ENCODE results near the gene POLR2E. TPM values are rescaled to one million over a fixed set of nuclear protein-coding genes. Genes with fewer than 3 reads are reported as not detected.
"Not testable (repeated sequence)": the region's sequence is repeated elsewhere in the genome, so short reads cannot be mapped to it uniquely, and the experiment has no call there.

Gene POLR2E
- polyA plus RNA-seq, 1 donor, result 130 TPM

GRCh38 chr19:1136201-1136600 is 41.0 kb upstream of the POLR2E start:
- H3K4me3 ChIP-seq (ENCODE audit: low read length), result peak overlapping the region; percentile 30
- H3K27ac ChIP-seq (ENCODE audit: low read length), result peak overlapping the region; percentile 84
- peaks cover 18% of the 10 kb centered on the region for H3K9me3 ChIP-seq (ENCODE audit: control insufficient read depth, low read depth, low read length)
- peaks cover 38% of the 10 kb centered on the region for H3K4me1 ChIP-seq (ENCODE audit: control insufficient read depth, insufficient read depth, low read length)
- no CpG with 5 or more reads among the region's 12 CpGs for WGBS (ENCODE audit: insufficient coverage, low lambda C conversion rate)
- no peaks in the 10 kb centered on the region for H3K27me3 ChIP-seq (ENCODE audit: control insufficient read depth, insufficient read depth, low read length)
- H3K36me3 ChIP-seq (ENCODE audit: control insufficient read depth, insufficient read depth, low read length), result peaks cover 17% of the 10 kb centered on the region
- DNase-seq, result peak; percentile 65 to 85

- WGBS (ENCODE audit: insufficient coverage, low lambda C conversion rate), result no CpG with 5 or more reads among the region's 17 CpGs
- H3K4me1 ChIP-seq (ENCODE audit: control insufficient read depth, insufficient read depth, low read length), result peaks cover 41% of the 10 kb centered on the region
- peaks cover 17% of the 10 kb centered on the region for H3K36me3 ChIP-seq (ENCODE audit: control insufficient read depth, insufficient read depth, low read length)
- no peak overlapping the region for H3K4me3 ChIP-seq (ENCODE audit: low read length)
- H3K27ac ChIP-seq (ENCODE audit: low read length), result peak overlapping the region; percentile 84
- H3K9me3 ChIP-seq (ENCODE audit: control insufficient read depth, low read depth, low read length), result peaks cover 12% of the 10 kb centered on the region
- H3K27me3 ChIP-seq (ENCODE audit: control insufficient read depth, insufficient read depth, low read length), result no peaks in the 10 kb centered on the region
- no peak for DNase-seq
Measured at GRCh38 chr19:1135454-1135853, 40.3 kb upstream of the POLR2E start.

GRCh38 chr19:1134431-1134830 is 39.3 kb upstream of the POLR2E start:
- Histone ChIP-seq H3K36me3 (ENCODE audit: control insufficient read depth, insufficient read depth, low read length) (peaks cover 18% of the 10 kb centered on the region), H3K4me3 (ENCODE audit: low read length) (no peak overlapping the region), H3K27me3 (ENCODE audit: control insufficient read depth, insufficient read depth, low read length) (no peaks in the 10 kb centered on the region), H3K27ac (ENCODE audit: low read length) (no peak overlapping the region), H3K4me1 (ENCODE audit: control insufficient read depth, insufficient read depth, low read length) (peaks cover 41% of the 10 kb centered on the region), H3K9me3 (ENCODE audit: control insufficient read depth, low read depth, low read length) (peaks cover 10% of the 10 kb centered on the region)
- WGBS (ENCODE audit: insufficient coverage, low lambda C conversion rate), result no CpG with 5 or more reads among the region's 11 CpGs
- no peak for DNase-seq

GRCh38 chr19:1133471-1133929 is 38.3 kb upstream of the POLR2E start:
- DNase-seq, result no peak
- WGBS (ENCODE audit: insufficient coverage, low lambda C conversion rate), result no CpG with 5 or more reads among the region's 25 CpGs
- H3K27me3 ChIP-seq (ENCODE audit: control insufficient read depth, insufficient read depth, low read length), result no peaks in the 10 kb centered on the region
- H3K36me3 ChIP-seq (ENCODE audit: control insufficient read depth, insufficient read depth, low read length), result peaks cover 11% of the 10 kb centered on the region
- peaks cover 10% of the 10 kb centered on the region for H3K9me3 ChIP-seq (ENCODE audit: control insufficient read depth, low read depth, low read length)
- H3K4me3 ChIP-seq (ENCODE audit: low read length), result no peak overlapping the region
- peaks cover 41% of the 10 kb centered on the region for H3K4me1 ChIP-seq (ENCODE audit: control insufficient read depth, insufficient read depth, low read length)
- H3K27ac ChIP-seq (ENCODE audit: low read length), result no peak overlapping the region

GRCh38 chr19:1132552-1133383 is 37.6 kb upstream of the POLR2E start:
- peaks cover 10% of the 10 kb centered on the region for H3K9me3 ChIP-seq (ENCODE audit: control insufficient read depth, low read depth, low read length)
- peaks cover 14% of the 10 kb centered on the region for H3K36me3 ChIP-seq (ENCODE audit: control insufficient read depth, insufficient read depth, low read length)
- H3K4me3 ChIP-seq (ENCODE audit: low read length), result peak overlapping the region; percentile 67
- no peak for DNase-seq
- WGBS (ENCODE audit: insufficient coverage, low lambda C conversion rate), result no CpG with 5 or more reads among the region's 48 CpGs
- H3K27ac ChIP-seq (ENCODE audit: low read length), result peak overlapping the region; percentile 81
- H3K4me1 ChIP-seq (ENCODE audit: control insufficient read depth, insufficient read depth, low read length), result peaks cover 41% of the 10 kb centered on the region
- H3K27me3 ChIP-seq (ENCODE audit: control insufficient read depth, insufficient read depth, low read length), result no peaks in the 10 kb centered on the region

GRCh38 chr19:1131718-1132551 is 36.8 kb upstream of the POLR2E start:
- Histone ChIP-seq H3K27ac (ENCODE audit: low read length) (peak overlapping the region; percentile 81), H3K9me3 (ENCODE audit: control insufficient read depth, low read depth, low read length) (peaks cover 10% of the 10 kb centered on the region), H3K27me3 (ENCODE audit: control insufficient read depth, insufficient read depth, low read length) (no peaks in the 10 kb centered on the region), H3K4me3 (ENCODE audit: low read length) (peak overlapping the region; percentile 67), H3K4me1 (ENCODE audit: control insufficient read depth, insufficient read depth, low read length) (peaks cover 40% of the 10 kb centered on the region), H3K36me3 (ENCODE audit: control insufficient read depth, insufficient read depth, low read length) (peaks cover 20% of the 10 kb centered on the region)
- WGBS (ENCODE audit: insufficient coverage, low lambda C conversion rate), result no CpG with 5 or more reads among the region's 64 CpGs
- peak; percentile 85 to 93 for DNase-seq

- DNase-seq, result no peak
- no CpG with 5 or more reads among the region's 22 CpGs for WGBS (ENCODE audit: insufficient coverage, low lambda C conversion rate)
- Histone ChIP-seq H3K4me3 (ENCODE audit: low read length) (peak overlapping the region; percentile 67), H3K27ac (ENCODE audit: low read length) (peak overlapping the region; percentile 81), H3K36me3 (ENCODE audit: control insufficient read depth, insufficient read depth, low read length) (peaks cover 29% of the 10 kb centered on the region), H3K9me3 (ENCODE audit: control insufficient read depth, low read depth, low read length) (peaks cover 10% of the 10 kb centered on the region), H3K4me1 (ENCODE audit: control insufficient read depth, insufficient read depth, low read length) (peaks cover 32% of the 10 kb centered on the region), H3K27me3 (ENCODE audit: control insufficient read depth, insufficient read depth, low read length) (no peaks in the 10 kb centered on the region)
Measured at GRCh38 chr19:1130771-1131717, 35.9 kb upstream of the POLR2E start.

GRCh38 chr19:1129535-1129934 is 34.4 kb upstream of the POLR2E start:
- no peak overlapping the region for H3K27ac ChIP-seq (ENCODE audit: low read length)
- no CpG with 5 or more reads among the region's 18 CpGs for WGBS (ENCODE audit: insufficient coverage, low lambda C conversion rate)

GRCh38 chr19:1129084-1129483 is 33.9 kb upstream of the POLR2E start:
- H3K27me3 ChIP-seq (ENCODE audit: control insufficient read depth, insufficient read depth, low read length); H3K9me3 ChIP-seq (ENCODE audit: control insufficient read depth, low read depth, low read length); H3K27ac ChIP-seq (ENCODE audit: low read length); H3K4me3 ChIP-seq (ENCODE audit: low read length); DNase-seq: not testable (repeated sequence)
- Histone ChIP-seq H3K4me1 (ENCODE audit: control insufficient read depth, insufficient read depth, low read length) (peaks cover 24% of the 10 kb centered on the region), H3K36me3 (ENCODE audit: control insufficient read depth, insufficient read depth, low read length) (peaks cover 38% of the 10 kb centered on the region)
- WGBS (ENCODE audit: insufficient coverage, low lambda C conversion rate), result no CpG with 5 or more reads among the region's 7 CpGs

More at GRCh38 chr19:1129535-1129934, 34.4 kb upstream of the POLR2E start:
- no peak for DNase-seq
- H3K4me1 ChIP-seq (ENCODE audit: control insufficient read depth, insufficient read depth, low read length), result peaks cover 24% of the 10 kb centered on the region
- peaks cover 10% of the 10 kb centered on the region for H3K9me3 ChIP-seq (ENCODE audit: control insufficient read depth, low read depth, low read length)
- H3K27me3 ChIP-seq (ENCODE audit: control insufficient read depth, insufficient read depth, low read length), result no peaks in the 10 kb centered on the region
- H3K36me3 ChIP-seq (ENCODE audit: control insufficient read depth, insufficient read depth, low read length), result peaks cover 37% of the 10 kb centered on the region
- H3K4me3 ChIP-seq (ENCODE audit: low read length), result no peak overlapping the region

All from large intestine (tissue), 3 donors.